Activated CD4-positive, CD25-positive, alpha-beta regulatory T cell treated with anti-CD3 and anti-CD28 coated beads, Interleukin-2, amount 50 U/mL, for 24 hours (primary cell): ENCODE data around the gene EP300.
"Not testable (repeated sequence)": the region's sequence is repeated elsewhere in the genome, so short reads cannot be mapped to it uniquely, and the experiment has no call there.

Experiments
- ATAC-seq, 2 donors: fragments of 150-1000 bp; cut with Tn5 transposase; one replicate each; pipeline ENCODE4 v1.10.0; 2021; ENCODE audit warnings: mild to moderate bottlenecking in 1 of 2, moderate library complexity in 1 of 2

Gene EP300

GRCh38 chr22:41169157-41169556, 76.8 kb downstream of the EP300 start:
- ATAC-seq: no peak

- no peak for ATAC-seq
Observed at GRCh38 chr22:41171996-41172395, 79.6 kb downstream of the EP300 start.

- no peak for ATAC-seq
Observed at GRCh38 chr22:41175546-41175945, 83.2 kb downstream of the EP300 start.

- ATAC-seq: no peak
Observed at GRCh38 chr22:41177040-41177621, 84.7 kb downstream of the EP300 start.

GRCh38 chr22:41177622-41178424, 85.4 kb downstream of the EP300 start:
- ATAC-seq: no peak

- ATAC-seq: no peak
Observed at GRCh38 chr22:41178425-41178975, 86.1 kb downstream of the EP300 start.

- not testable (repeated sequence) for ATAC-seq
Observed at GRCh38 chr22:41180362-41180761, 88.0 kb downstream of the EP300 start.

- ATAC-seq: no peak
Observed at GRCh38 chr22:41180926-41181325, 88.5 kb downstream of the EP300 start.

- ATAC-seq: no peak
Observed at GRCh38 chr22:41181349-41182241, 89.2 kb downstream of the EP300 start.

GRCh38 chr22:41184679-41185078, 92.3 kb downstream of the EP300 start:
- no peak for ATAC-seq

- no peak for ATAC-seq
Observed at GRCh38 chr22:41191467-41191866, 99.1 kb downstream of the EP300 start.

GRCh38 chr22:41193829-41194228, 101.4 kb downstream of the EP300 start:
- no peak for ATAC-seq

GRCh38 chr22:41197038-41197972, 104.9 kb downstream of the EP300 start:
- ATAC-seq: peak; percentile 88 to 89

- peak; percentile 46 to 63 for ATAC-seq
Observed at GRCh38 chr22:41198027-41198580, 105.7 kb downstream of the EP300 start.

GRCh38 chr22:41201141-41201540, 108.7 kb downstream of the EP300 start:
- ATAC-seq: no peak

GRCh38 chr22:41203118-41203517, 110.7 kb downstream of the EP300 start:
- no peak for ATAC-seq

GRCh38 chr22:41204066-41204465, 111.7 kb downstream of the EP300 start:
- no peak for ATAC-seq

GRCh38 chr22:41204992-41205900, 112.9 kb downstream of the EP300 start, which contains the start of gene L3MBTL2:
Gene L3MBTL2 (plus strand): TSS chr22:41205312. CDS start chr22:41205363, 51 bp downstream.
- peak; percentile 100 for ATAC-seq

GRCh38 chr22:41206719-41207118, 114.3 kb downstream of the EP300 start:
- ATAC-seq: no peak

- ATAC-seq: no peak
Observed at GRCh38 chr22:41215409-41215808, 123.0 kb downstream of the EP300 start.
